ENCODE measurements around the gene SLC4A11. TPM values are rescaled to one million over a fixed set of nuclear protein-coding genes. Genes with fewer than 3 reads are reported as not detected.

Gene SLC4A11
- total RNA-seq, 1 donor from 2014 or later, result 5.0 TPM

GRCh38 chr20:3235666-3236324 lies 3.2 kb downstream of the SLC4A11 start:
- H3K27ac ChIP-seq, result no peak overlapping the region
- no peaks in the 10 kb centered on the region for H3K9me3 ChIP-seq
- peaks cover 47% of the 10 kb centered on the region for H3K27me3 ChIP-seq (ENCODE audit: low read depth)
- TF ChIP-seq CTCF (IDR thresholded peaks at IDR 0.05), result no peak
- ATAC-seq (no peak), DNase-seq (no peak)
- H3K36me3 ChIP-seq, result no peaks in the 10 kb centered on the region
- peaks cover 15% of the 10 kb centered on the region for H3K4me1 ChIP-seq
- intact Hi-C loops (cut with DNase I), result no loop called here
- H3K4me3 ChIP-seq, result no peak overlapping the region

GRCh38 chr20:3233991-3234498 lies 4.9 kb downstream of the SLC4A11 start:
- Histone ChIP-seq H3K27me3 (ENCODE audit: low read depth) (peaks cover 30% of the 10 kb centered on the region), H3K27ac (no peak overlapping the region), H3K36me3 (no peaks in the 10 kb centered on the region), H3K9me3 (no peaks in the 10 kb centered on the region), H3K4me3 (no peak overlapping the region), H3K4me1 (peaks cover 9% of the 10 kb centered on the region)
- no peak for TF ChIP-seq CTCF (IDR thresholded peaks at IDR 0.05)
- intact Hi-C loops (cut with DNase I), result no loop called here
- no peak for ATAC-seq
- no peak for DNase-seq

GRCh38 chr20:3233131-3233990 lies 5.6 kb downstream of the SLC4A11 start:
- Histone ChIP-seq H3K4me3 (no peak overlapping the region), H3K4me1 (peaks cover 6% of the 10 kb centered on the region), H3K9me3 (no peaks in the 10 kb centered on the region), H3K36me3 (no peaks in the 10 kb centered on the region), H3K27me3 (ENCODE audit: low read depth) (peaks cover 26% of the 10 kb centered on the region), H3K27ac (no peak overlapping the region)
- TF ChIP-seq CTCF (IDR thresholded peaks at IDR 0.05), result no peak
- ATAC-seq (no peak), DNase-seq (no peak)
- intact Hi-C loops (cut with DNase I), result no loop called here

GRCh38 chr20:3231889-3232588 lies 7.0 kb downstream of the SLC4A11 start:
- peaks cover 13% of the 10 kb centered on the region for H3K27me3 ChIP-seq (ENCODE audit: low read depth)
- no peak overlapping the region for H3K27ac ChIP-seq
- no peak overlapping the region for H3K4me3 ChIP-seq
- DNase-seq, result no peak
- ATAC-seq, result no peak
- H3K4me1 ChIP-seq, result no peaks in the 10 kb centered on the region
- TF ChIP-seq CTCF (IDR thresholded peaks at IDR 0.05), result no peak
- no peaks in the 10 kb centered on the region for H3K36me3 ChIP-seq
- intact Hi-C loops (cut with DNase I), result no loop called here
- H3K9me3 ChIP-seq, result no peaks in the 10 kb centered on the region

GRCh38 chr20:3231116-3231515 lies 7.9 kb downstream of the SLC4A11 start:
- ATAC-seq (no peak), DNase-seq (no peak)
- H3K4me3 ChIP-seq, result no peak overlapping the region
- H3K9me3 ChIP-seq, result no peaks in the 10 kb centered on the region
- TF ChIP-seq CTCF (IDR thresholded peaks at IDR 0.05), result no peak
- no peak overlapping the region for H3K27ac ChIP-seq
- intact Hi-C loops (cut with DNase I), result no loop called here
- H3K36me3 ChIP-seq, result no peaks in the 10 kb centered on the region
- H3K4me1 ChIP-seq, result no peaks in the 10 kb centered on the region
- peaks cover 5% of the 10 kb centered on the region for H3K27me3 ChIP-seq (ENCODE audit: low read depth)
